Cardiac fibroblast (primary cell): ENCODE results near the gene OSGIN1.

Experiments used
- DNase-seq, 2 donors: peaks; one replicate each; pipeline versions ENCODE4 v3.0.0 to v3.0.0-alpha.2; 2010; ENCODE audit warnings: low read depth in 2 of 2
- H3K4me3 ChIP-seq, 2 donors: replicated peaks in 1 of 2; 1 replicate in 1 of 2; 2 replicates in 1 of 2; pipeline ENCODE4 v1.5.1; 2011; ENCODE audit warnings: low read depth in 2 of 2, low read length in 2 of 2, mild to moderate bottlenecking in 2 of 2, moderate library complexity in 1 of 2
- CTCF ChIP-seq: IDR thresholded peaks from one replicate; pipeline ENCODE4 v1.5.1; 2011; ENCODE audit warnings: low read depth, mild to moderate bottlenecking, low read length, inconsistent platforms

The OSGIN1 gene

GRCh38 chr16:83959656-83960434 is 6.8 kb downstream of the OSGIN1 start:
- no peak overlapping the region for H3K4me3 ChIP-seq
- no peak for TF ChIP-seq CTCF
- DNase-seq, result no peak

- no peak for TF ChIP-seq CTCF
- no peak for DNase-seq
- no peak overlapping the region for H3K4me3 ChIP-seq
Observed at GRCh38 chr16:83960521-83961249, 7.6 kb downstream of the OSGIN1 start.

GRCh38 chr16:83961591-83961990 is 8.6 kb downstream of the OSGIN1 start:
- TF ChIP-seq CTCF, result no peak
- H3K4me3 ChIP-seq, result no peak overlapping the region
- no peak for DNase-seq

GRCh38 chr16:83963277-83964119 is 10.5 kb downstream of the OSGIN1 start:
- no peak overlapping the region for H3K4me3 ChIP-seq
- no peak for DNase-seq
- no peak for TF ChIP-seq CTCF

GRCh38 chr16:83964684-83965443 is 11.8 kb downstream of the OSGIN1 start:
- DNase-seq, result no peak
- no peak for TF ChIP-seq CTCF
- H3K4me3 ChIP-seq, result no peak overlapping the region
